ENCODE data around the gene CEP72. TPM values are rescaled to one million over a fixed set of nuclear protein-coding genes. Genes with fewer than 3 reads are reported as not detected.

Gene CEP72
- total RNA-seq, 2 donors from 2014 or later = 35.6 to 36.5 TPM

- no peak overlapping the region for H3K9ac ChIP-seq (ENCODE audit: extremely low read depth, low read length, poor library complexity, severe bottlenecking)
- H3K4me1 ChIP-seq (ENCODE audit: control insufficient read depth, insufficient read depth, low read length) = no peaks in the 10 kb centered on the region
- H3K4me3 ChIP-seq (ENCODE audit: low read length) = no peak overlapping the region
- H3K4me3 Mint-ChIP-seq = no peak overlapping the region
- no peak for TF ChIP-seq CTCF (conservative IDR thresholded peaks at IDR 0.05)
- H3K27ac Mint-ChIP-seq = no peak overlapping the region
- peaks cover 11% of the 10 kb centered on the region for H3K9me3 Mint-ChIP-seq
- peaks cover 73% of the 10 kb centered on the region for H3K36me3 ChIP-seq (ENCODE audit: control insufficient read depth, insufficient read depth, low read length)
- H3K27ac ChIP-seq (ENCODE audit: low read depth, low read length) = no peak overlapping the region
- 96 to 97% methylated on average over 12 to 16 of the region's 17 CpGs for WGBS, 2 experiments (ENCODE audit: insufficient coverage in 1 of 2, insufficient read length in 1 of 2)
- H3K4me1 Mint-ChIP-seq = no peaks in the 10 kb centered on the region
- DNase-seq = no peak
- H3K27me3 ChIP-seq (ENCODE audit: control insufficient read depth, insufficient read depth, low read length, poor library complexity, severe bottlenecking) = no peaks in the 10 kb centered on the region
- no peaks in the 10 kb centered on the region for H3K27me3 Mint-ChIP-seq (ENCODE audit: insufficient read depth)
- peaks cover 35% of the 10 kb centered on the region for H3K36me3 Mint-ChIP-seq (ENCODE audit: low read depth)
- H3K9me3 ChIP-seq (ENCODE audit: control insufficient read depth, low read length) = peaks cover 19% of the 10 kb centered on the region
Measured at GRCh38 chr5:654071-654778, 42.1 kb downstream of the CEP72 start.

GRCh38 chr5:655406-655805 lies 43.3 kb downstream of the CEP72 start:
- no peak for DNase-seq
- no peak for TF ChIP-seq CTCF (conservative IDR thresholded peaks at IDR 0.05)
- Mint-ChIP-seq H3K4me1 (no peaks in the 10 kb centered on the region), H3K9me3 (peaks cover 11% of the 10 kb centered on the region), H3K4me3 (no peak overlapping the region), H3K36me3 (ENCODE audit: low read depth) (peaks cover 46% of the 10 kb centered on the region), H3K27me3 (ENCODE audit: insufficient read depth) (no peaks in the 10 kb centered on the region), H3K27ac (no peak overlapping the region)
- Histone ChIP-seq H3K4me1 (ENCODE audit: control insufficient read depth, insufficient read depth, low read length) (no peaks in the 10 kb centered on the region), H3K36me3 (ENCODE audit: control insufficient read depth, insufficient read depth, low read length) (peaks cover 75% of the 10 kb centered on the region), H3K27ac (ENCODE audit: low read depth, low read length) (no peak overlapping the region), H3K4me3 (ENCODE audit: low read length) (no peak overlapping the region), H3K27me3 (ENCODE audit: control insufficient read depth, insufficient read depth, low read length, poor library complexity, severe bottlenecking) (no peaks in the 10 kb centered on the region), H3K9ac (ENCODE audit: extremely low read depth, low read length, poor library complexity, severe bottlenecking) (no peak overlapping the region), H3K9me3 (ENCODE audit: control insufficient read depth, low read length) (peaks cover 15% of the 10 kb centered on the region)
- WGBS, 2 experiments (ENCODE audit: insufficient coverage in 1 of 2, insufficient read length in 1 of 2) = 96 to 98% methylated on average over 3 to 13 of the region's 13 CpGs

GRCh38 chr5:657570-657969 lies 45.4 kb downstream of the CEP72 start:
- H3K9me3 Mint-ChIP-seq = peaks cover 9% of the 10 kb centered on the region
- DNase-seq = no peak
- H3K27ac Mint-ChIP-seq = no peak overlapping the region
- Histone ChIP-seq H3K9ac (ENCODE audit: extremely low read depth, low read length, poor library complexity, severe bottlenecking) (no peak overlapping the region), H3K4me1 (ENCODE audit: control insufficient read depth, insufficient read depth, low read length) (no peaks in the 10 kb centered on the region), H3K27me3 (ENCODE audit: control insufficient read depth, insufficient read depth, low read length, poor library complexity, severe bottlenecking) (no peaks in the 10 kb centered on the region), H3K9me3 (ENCODE audit: control insufficient read depth, low read length) (peaks cover 15% of the 10 kb centered on the region), H3K36me3 (ENCODE audit: control insufficient read depth, insufficient read depth, low read length) (peaks cover 67% of the 10 kb centered on the region), H3K27ac (ENCODE audit: low read depth, low read length) (no peak overlapping the region), H3K4me3 (ENCODE audit: low read length) (no peak overlapping the region)
- TF ChIP-seq CTCF (conservative IDR thresholded peaks at IDR 0.05) = no peak
- WGBS, 2 experiments (ENCODE audit: insufficient coverage in 1 of 2, insufficient read length in 1 of 2) = 94 to 100% methylated on average over 3 to 6 of the region's 6 CpGs
- no peaks in the 10 kb centered on the region for H3K4me1 Mint-ChIP-seq
- H3K27me3 Mint-ChIP-seq (ENCODE audit: insufficient read depth) = no peaks in the 10 kb centered on the region
- H3K4me3 Mint-ChIP-seq = no peak overlapping the region
- peaks cover 56% of the 10 kb centered on the region for H3K36me3 Mint-ChIP-seq (ENCODE audit: low read depth)

Measured in endodermal cell (in vitro differentiated cells).